ENCODE data around the gene CORO7. TPM values are rescaled to one million over a fixed set of nuclear protein-coding genes. Genes with fewer than 3 reads are reported as not detected.

CORO7 gene
- total and polyA plus RNA-seq, 9 of the 15 experiments (the other 6 are each of a cell fraction or from before 2014, with no cell fraction given) = 0.45 to 77.2 (median 18.7) TPM

DNA sequence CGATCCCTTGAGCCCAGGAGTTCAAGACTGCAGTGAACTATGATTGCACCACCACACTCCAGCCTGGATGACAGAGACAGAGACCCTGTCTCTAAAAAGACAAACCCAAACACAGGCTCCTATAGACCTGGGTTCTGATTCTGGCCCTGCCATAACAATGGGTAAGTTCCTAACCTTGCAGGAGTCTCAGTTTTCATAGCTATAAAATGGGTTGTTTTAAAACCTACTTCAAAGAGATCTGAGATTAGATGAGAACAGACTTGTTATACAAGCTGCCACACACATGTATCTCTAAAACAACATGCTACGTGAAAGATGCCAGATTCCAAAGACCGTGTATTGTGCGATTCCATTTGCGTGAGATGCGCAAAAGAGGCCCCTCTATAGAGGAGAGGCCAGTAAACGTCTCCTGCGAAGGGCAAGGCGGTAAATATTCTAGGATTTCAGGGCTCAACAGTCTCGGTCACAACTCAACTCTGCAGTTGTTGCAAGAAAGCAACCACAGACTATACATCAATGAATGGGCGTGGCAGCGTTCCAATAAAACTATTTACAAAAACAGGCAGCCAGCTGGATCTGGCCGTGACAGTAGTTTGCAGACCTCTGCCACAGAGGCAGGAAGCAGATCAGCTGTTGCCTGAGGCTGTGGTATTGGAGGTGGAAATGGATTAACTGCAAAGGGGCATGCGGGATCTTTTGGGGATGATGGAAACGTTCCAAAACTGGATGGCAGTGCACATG, 5.9 kb downstream of the CORO7 start:
- 85% methylated on average over 15 of the region's 15 CpGs for WGBS (ENCODE audit: insufficient coverage, low coverage, missing lambda C conversion rate)
- BruUV-seq (replicated peaks) = no TSS peak
- no peak for FAIRE-seq
- no peak overlapping the region for H3K4me2 ChIP-seq (ENCODE audit: insufficient read depth, low read length)
- no peaks in the 10 kb centered on the region for H3K9me1 ChIP-seq (ENCODE audit: control insufficient read depth, insufficient read depth, low read length)
- peaks cover 33% of the 10 kb centered on the region for H4K20me1 ChIP-seq (replicated peaks; ENCODE audit: control insufficient read depth, insufficient read depth, low read length)
- H3K4me1 ChIP-seq (replicated peaks in 1 of 2; ENCODE audit: control insufficient read depth in 2 of 2, insufficient read depth in 2 of 2, low read length in 2 of 2) = peaks cover 13 to 21% of the 10 kb centered on the region in 2 experiments; a peak in 4 of 5 replicates
- no peak overlapping the region for H3K9ac ChIP-seq (ENCODE audit: insufficient read depth in 1 of 2, low read depth in 2 of 2, low read length in 2 of 2)
- DNase-seq (ENCODE audit: extremely low read depth in 1 of 4, low spot score in 3 of 4) = no peak
- no peak overlapping the region for H2AFZ ChIP-seq (ENCODE audit: low read depth, low read length)
- peaks cover 32% of the 10 kb centered on the region for H3K79me2 ChIP-seq (ENCODE audit: control insufficient read depth, insufficient read depth, low read length)
- H3K4me3 ChIP-seq = no peak overlapping the region
- CTCF ChIA-PET (ENCODE audit: low intra/inter-chr PET ratio) = no interaction called here
- no peaks in the 10 kb centered on the region for H3K27me3 ChIP-seq (ENCODE audit: control insufficient read depth in 2 of 2, insufficient read depth in 2 of 2, low read length in 2 of 2)
- POLR2A ChIA-PET = interaction anchor here (0.6 to 1.6 kb wide), 6 partner anchors 8 to 405 kb away, joined by 3 to 6 read pairs (median 3); no protein-coding TSS in a partner anchor
- intact Hi-C loops (cut with micrococcal nuclease) (loop anchor here (10.0 kb wide), 1 partner anchor 544 kb away; the partner anchor contains the start of gene SEC14L5), in situ Hi-C loops (cut with MboI) (no loop called here)
- TF ChIP-seq BCOR (IDR thresholded peaks at IDR 0.05) (0 out of 2 replicates have a peak, but pooled peaks have one; percentile 13), ARID2 (IDR thresholded peaks at IDR 0.05) (no peak), ESRRA (IDR thresholded peaks at IDR 0.05; ENCODE audit: borderline replicate concordance, low read depth) (peak; percentile 46; the same call in 1 of the 2 replicates), SMARCE1 (IDR thresholded peaks at IDR 0.05) (no peak), LEF1 (IDR thresholded peaks at IDR 0.05) (peak; percentile 90), RBM15 (IDR thresholded peaks at IDR 0.05; ENCODE audit: insufficient read depth, low read length) (no peak), NFIC (IDR thresholded peaks at IDR 0.05) (0 out of 2 replicates have a peak, but pooled peaks have one; percentile 6)
- TF ChIP-seq, protein P1, sequence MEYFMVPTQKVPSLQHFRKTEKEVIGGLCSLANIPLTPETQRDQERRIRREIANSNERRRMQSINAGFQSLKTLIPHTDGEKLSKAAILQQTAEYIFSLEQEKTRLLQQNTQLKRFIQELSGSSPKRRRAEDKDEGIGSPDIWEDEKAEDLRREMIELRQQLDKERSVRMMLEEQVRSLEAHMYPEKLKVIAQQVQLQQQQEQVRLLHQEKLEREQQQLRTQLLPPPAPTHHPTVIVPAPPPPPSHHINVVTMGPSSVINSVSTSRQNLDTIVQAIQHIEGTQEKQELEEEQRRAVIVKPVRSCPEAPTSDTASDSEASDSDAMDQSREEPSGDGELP (CRISPR knock-in tag; IDR thresholded peaks at IDR 0.05; ENCODE audit: borderline replicate concordance) = peak; percentile 31; the same call in 1 of the 2 replicates
- no peaks in the 10 kb centered on the region for H3K9me3 ChIP-seq (replicated peaks; ENCODE audit: control insufficient read depth, insufficient read depth, low read depth, low read length)
- H3K36me3 ChIP-seq (ENCODE audit: control insufficient read depth, insufficient read depth, low read length) = peaks cover 79% of the 10 kb centered on the region; the same call in 2 of the 3 replicates
- no peak for ATAC-seq
- H3K27ac ChIP-seq (ENCODE audit: extremely low read depth, low read depth, low read length) = no peak overlapping the region

Measured in K562 (cell line).